Activated CD4-positive, alpha-beta T cell treated with anti-CD3 and anti-CD28 coated beads, Interleukin-2, Interleukin-4, amounts not matched to agents 100 ng/mL and 50 ng/mL, durations not matched to agents 16 hours and 8 hours (primary cell): ENCODE measurements around the gene ZNF562.
"Not testable (repeated sequence)": the region's sequence is repeated elsewhere in the genome, so short reads cannot be mapped to it uniquely, and the experiment has no call there.

ENCODE experiments used
- DNase-seq: peaks from one replicate; pipeline ENCODE4 v3.0.0-alpha.2; 2020; ENCODE audit warnings: low spot score

ZNF562 gene

DNA sequence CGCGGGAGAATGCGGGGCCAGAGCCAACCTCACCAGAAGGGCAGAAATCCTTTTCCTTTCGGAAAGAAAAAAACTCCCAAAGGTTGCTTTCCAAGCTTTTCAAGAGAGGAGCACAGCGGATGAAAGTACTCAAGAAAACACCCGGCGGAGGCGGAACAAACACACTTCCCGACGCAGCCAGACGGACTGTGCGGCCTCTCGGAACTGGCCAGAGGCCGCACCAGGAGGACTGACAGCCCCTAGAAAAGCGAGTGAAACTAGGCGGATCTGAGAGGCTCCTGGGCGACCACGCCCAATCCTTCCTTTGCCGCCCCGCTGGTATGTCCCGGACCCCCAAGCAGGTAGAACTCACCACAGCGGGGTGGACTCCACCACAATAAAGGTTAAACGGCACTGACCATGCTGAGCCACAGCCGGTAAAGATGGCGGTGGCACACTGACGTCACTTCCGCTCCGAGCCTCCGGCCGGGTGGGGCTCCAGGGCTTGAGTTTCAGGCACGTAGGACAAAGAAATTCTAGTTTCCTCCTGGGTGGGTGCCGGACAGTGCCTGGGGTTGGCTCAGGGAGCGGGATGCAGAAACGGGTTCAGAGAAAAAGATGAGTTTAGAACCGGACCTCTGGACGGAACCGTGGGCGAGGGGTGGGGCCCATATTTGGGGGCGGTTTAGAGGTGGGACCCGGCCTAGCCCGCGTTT is at the start of gene ZNF562:
TSS of gene ZNF562 (minus strand) at position 438 of the 695 bp plus-strand sequence. CDS start 14,356 bp downstream, outside the sequence.
- DNase-seq, result peak; percentile 78

DNA sequence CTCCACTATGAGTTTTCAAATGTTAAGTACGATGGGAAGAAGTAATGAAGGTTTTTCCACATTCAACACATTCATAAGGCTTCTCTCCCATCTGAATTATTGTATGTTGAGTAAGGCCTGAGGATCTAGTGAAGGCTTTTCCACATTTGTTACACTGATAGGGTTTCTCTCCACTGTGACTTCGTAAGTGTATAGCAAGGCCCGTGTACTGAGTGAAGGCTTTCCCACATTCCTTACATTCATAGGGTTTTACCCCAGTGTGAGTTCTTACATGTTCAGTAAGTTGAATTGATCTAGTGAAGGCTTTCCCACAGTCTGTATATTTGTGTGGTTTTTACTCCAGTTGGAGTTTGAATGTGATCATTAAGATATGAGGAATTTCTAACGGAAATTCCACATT is 49.3 kb upstream of the ZNF562 start:
- DNase-seq, result no peak

DNA sequence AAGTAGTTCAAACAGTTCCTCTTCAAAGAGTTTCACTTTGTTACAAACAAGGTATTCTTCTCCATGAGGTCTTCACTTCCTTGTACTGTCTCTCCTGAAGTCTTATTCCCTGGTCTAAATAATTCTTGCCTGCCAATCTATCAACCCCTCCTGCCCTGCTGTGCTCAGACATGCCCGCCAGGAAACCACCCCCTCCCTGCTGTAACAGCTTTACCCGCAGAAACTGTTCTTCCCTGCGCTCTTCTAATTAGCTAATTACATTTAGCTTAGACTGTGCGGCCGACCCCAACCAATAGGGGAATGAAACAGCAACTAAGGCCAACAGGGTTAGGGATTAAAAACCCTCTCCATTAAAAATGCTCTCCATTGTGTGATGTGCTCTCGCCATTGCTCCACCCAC is 47.0 kb upstream of the ZNF562 start:
- DNase-seq, result no peak

DNA sequence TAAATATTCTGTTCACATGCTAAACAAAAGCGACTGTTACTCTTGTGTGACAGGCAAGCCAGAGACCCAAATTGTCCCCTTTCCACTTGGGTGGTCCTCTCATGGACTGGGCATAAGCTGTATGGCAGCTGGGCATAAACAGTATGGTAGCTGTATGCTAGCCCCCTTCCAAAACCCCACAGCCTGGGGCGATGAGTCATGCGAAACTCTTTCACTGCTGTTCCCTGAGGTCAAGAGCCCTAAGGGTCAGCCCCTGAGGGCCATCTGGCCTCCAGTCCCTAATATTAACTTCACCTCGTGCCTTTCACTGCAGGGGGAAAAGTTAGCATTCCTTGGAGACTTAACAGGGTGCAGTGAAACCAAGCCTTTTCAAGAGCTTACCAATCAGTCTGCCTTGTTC is 45.6 kb upstream of the ZNF562 start:
- DNase-seq, result no peak

DNA sequence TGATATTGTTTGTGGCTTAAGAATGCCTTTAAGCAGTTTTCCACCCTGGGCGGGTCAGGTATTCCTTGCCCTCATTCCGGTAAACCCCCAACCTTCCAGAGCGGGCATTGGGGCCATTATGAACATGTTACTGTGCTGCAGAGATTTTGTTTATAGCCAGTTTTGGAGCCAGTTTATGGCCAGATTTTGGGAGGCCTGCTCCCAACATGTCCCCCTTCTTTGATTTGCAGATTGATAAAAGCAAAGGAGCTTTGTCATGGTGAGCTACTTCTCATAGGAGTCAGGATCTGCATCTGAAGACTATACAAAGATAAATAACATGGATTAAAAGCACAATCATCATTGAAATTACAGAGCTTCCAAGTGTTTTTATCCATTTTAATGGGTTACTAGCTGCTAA is 36.9 kb upstream of the ZNF562 start:
- DNase-seq, result no peak

DNA sequence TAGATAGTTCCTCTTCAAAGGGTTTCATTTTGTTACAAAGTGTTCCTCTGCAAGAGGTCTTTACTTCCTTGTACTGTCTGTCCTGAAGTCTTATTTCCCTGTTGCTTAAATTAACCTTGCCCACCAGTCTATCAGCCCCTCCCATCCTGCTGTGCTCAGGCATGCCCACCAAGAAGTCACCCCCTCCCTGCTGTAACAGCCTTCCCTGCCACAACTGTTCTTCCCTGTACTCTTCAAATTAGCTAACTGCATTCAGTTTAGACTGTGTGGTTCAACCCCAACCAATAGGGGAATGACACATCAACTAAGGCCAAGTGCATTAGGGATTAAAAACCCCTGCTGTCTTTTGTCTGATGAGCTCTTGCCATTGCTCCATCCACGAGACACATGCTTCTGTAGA is 34.4 kb upstream of the ZNF562 start:
- DNase-seq, result no peak

DNA sequence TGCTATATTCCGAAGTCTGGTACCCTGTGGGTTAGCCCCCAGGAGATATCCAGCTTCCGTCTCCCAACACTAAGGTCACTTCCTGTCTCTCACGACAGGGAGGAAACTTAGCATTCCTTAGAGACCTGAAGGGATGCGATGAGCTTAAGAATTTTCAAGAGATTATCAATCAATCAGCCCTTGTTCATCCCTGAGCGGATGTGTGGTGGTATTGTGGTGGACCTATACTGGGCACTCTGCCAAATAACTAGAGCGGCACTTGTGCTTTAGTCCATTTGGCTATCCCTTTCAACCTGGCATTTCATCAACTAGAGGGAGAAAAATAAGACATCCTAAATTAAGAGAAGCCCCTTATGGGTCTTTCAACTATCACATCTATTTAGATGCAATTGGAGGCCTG is 30.9 kb upstream of the ZNF562 start:
- no peak for DNase-seq

DNA sequence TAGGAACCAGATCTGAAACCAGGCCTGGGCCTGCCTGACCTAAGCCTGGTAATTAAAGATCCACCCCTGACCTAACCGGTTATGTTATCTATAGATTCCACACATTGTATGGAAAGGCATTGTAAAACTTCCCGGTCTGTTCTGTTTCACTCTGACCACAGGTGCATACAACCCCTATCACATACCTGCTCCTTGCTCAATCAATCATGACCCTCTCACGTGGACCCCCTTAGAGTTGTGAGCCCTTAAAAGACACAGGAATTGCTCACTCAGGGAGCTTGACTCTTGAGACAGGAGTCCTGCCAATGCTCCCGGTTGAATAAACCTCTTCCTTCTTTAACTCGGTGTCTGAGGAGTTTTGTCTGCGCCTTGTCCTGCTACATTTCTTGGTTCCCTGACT is 27.3 kb upstream of the ZNF562 start:
- no peak for DNase-seq

DNA sequence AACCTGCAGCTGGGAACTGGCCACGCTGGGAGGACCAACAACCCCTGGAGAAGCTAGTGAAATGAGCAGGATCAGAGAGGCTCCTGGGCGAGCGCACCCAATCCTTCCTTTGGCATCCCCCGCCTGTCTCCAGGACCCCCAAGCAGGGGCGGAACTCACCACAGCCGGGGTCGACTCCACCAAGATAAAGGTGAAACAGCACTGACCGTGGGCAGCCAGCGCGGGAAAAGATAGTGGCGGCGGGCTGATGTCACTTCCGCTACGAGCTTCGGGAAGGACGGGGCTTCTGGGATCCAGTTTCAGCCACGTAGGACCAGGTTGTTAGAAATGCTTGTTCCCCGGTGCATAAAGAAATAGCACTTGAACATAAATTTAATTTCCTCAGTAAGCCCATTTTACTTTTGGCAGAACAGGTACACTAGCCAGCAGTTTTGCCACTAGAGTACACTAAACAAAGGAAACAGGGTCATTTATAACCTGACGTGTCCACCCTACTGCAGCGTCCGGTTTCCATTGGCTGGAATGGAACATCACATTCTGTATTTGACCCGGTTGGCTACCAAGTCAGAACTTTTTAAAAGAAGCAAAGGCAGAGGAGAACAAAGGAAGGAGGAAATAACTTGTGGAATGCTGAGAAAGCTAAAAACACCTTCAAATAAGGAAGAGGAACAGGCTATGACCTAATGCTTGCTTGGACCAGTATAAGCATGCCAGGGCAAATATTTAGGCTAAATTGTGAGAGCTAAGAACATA is 25.5 kb upstream of the ZNF562 start:
- DNase-seq, result no peak

DNA sequence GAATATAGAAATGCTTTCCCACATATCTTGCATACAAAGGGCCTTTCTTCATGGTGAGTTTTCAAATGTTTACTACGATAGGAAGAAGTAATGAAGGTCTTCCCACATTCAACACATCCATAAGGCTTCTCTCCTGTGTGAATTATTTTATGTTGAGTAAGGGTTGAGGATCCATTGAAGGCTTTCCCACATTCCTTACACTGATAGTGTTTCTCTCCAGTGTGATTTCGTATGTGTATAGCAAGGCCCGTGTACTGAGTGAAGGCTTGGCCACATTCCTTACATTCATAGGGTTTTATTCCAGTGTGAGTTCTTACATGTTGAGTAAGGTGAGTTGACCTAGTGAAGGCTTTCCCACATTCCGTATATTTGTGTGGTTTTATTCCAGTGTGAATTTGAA is 15.4 kb upstream of the ZNF562 start:
- DNase-seq, result not testable (repeated sequence)

DNA sequence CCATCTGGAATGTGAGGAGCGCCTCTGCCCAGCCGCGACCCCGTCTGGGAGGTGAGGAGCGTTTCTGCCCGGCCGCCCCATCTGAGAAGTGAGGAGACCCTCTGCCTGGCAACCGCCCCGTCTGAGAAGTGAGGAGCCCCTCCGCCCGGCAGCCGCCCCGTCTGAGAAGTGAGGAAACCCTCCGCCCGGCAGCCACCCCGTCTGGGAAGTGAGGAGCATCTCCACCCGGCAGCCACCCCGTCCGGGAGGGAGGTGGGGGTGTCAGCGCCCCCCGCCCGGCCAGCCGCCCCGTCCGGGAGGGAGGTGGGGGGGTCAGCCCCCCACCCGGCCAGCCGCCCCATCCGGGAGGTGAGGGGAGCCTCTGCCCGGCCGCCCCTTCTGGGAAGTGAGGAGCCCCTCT is 5.1 kb upstream of the ZNF562 start:
- DNase-seq, result not testable (repeated sequence)

DNA sequence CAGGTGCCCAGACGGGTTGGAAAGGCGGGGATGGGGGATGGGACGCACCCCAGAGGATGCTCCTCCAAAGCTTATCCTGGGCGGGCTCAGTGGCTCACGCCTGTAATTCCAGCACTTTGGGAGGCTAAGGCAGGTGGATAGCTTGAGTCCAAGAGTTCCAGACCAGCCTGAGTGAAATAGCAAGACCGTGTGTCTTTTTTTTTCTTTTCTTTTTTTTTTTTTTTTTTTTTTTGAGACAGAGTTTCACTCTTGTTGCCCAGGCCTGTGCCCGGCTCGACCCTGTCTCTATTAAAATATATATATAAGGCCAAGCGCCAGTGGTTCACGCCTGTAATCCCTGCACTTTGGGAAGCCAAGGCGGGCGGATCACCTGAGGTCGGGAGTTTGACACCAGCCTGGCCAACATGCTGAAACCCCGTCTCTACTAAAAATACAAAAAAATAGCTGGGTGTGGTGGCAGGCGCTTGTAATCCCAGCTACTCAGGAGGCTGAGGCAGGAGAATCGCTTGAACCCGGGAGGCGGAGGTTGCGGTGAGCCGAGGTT is 530 bp upstream of the ZNF562 start:
- DNase-seq, result not testable (repeated sequence)

DNA sequence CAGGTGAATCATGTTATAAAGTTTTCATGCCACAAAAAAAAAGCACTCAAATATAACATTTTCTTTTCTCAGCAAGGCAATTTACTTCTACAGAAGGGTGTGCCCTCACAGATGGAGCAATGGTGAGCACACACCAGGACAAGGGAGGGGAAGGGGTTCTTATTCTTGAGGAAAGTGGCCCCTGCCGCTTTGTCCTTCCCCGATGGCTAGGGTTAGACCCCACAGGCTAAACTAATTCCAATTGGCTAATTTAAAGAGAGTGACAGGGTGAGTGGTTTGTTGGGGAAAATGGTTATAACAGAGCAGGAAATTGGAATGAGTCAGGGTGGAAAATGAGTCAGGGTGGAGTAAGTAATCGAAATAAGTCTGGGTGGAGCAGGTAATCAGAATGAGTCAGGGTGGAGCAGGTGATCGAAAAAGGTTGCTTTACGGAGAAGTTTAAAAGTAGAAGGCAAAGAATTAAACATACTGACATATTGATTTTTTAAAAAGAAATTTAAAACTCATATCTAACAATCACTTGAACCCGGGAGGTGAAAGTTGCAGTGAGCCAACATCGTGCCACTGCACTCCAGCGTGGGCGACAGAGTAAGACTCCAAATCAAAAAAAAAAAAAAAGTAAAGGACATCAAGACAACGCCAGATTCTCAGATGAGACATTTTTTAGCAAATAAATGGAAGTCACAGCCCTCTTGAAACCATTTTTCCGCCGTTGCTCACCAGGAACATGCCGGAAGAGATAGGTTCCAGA is 813 bp downstream of the ZNF562 start:
- DNase-seq, result peak; percentile 68

DNA sequence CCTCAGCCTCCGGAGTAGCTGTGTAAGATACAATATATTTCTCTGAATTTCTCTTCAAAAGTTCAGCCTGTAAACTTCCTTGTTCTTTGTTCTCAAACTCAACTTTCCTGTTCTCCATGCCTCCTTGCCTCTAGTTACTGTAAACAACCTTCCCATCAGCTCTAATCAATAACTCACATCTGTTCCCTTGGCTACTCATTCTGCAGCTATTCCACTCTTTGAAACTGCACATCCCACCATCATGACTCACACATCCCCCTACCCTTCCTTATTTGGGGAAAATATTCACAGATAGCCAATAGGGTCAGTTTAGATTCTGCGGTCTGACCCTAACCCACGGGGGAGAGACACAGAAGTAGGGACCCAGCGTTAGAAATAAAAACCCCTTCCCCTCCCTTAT is 2.0 kb downstream of the ZNF562 start:
- DNase-seq, result no peak

DNA sequence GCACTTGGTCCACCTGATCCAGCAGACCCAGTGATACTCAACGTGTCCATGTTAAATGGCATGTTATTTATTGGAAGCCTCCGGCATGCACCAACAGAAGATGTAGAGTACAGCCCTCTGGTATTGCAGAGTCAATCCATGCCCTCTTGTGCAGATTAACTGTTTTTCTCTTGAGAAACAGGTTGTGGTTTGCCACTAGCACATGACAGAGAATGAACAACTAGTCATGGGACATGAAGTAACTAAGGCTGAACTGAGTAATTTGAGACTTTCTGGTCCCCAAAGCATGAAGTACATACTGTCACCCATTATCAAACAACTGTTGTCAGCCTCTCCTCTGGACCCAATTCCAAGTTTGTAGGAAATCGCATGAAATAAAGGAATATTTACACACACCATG is 3.2 kb downstream of the ZNF562 start:
- DNase-seq, result peak; percentile 15

DNA sequence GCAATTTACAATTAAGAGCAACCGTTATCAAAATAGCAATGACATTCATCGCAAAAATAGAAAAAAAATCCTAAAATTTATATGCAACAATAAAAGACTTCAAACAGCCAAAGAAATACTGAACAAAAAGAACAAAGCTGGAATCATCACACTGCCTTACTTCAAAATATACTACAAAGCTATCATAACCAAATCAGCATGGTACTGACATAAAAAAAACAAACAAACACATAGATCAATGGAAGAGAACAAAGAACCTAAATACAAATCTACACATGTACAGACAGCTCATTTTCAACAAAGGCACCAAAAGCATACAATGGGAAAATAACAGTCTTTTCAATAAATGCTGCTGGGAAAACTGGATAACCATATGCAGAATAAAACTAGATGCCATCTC is 6.4 kb downstream of the ZNF562 start:
- DNase-seq, result no peak

DNA sequence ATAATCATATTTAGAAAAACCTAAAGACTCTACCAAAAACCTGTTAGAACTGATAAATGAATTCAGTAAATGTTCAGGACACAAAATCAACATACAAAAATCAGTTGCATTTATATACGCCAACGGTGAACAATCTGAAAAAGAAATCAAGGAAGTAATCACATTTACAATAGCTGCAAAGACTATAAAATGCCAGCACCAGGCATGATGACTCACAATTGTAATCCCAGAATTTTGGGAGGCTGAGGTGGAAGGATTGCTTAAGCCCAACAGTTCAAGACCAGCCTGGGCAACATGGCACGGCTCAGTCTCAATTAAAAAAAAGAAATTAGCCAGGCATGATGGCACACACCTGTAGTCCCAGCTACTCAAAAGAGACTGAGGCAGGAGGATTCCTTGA is 7.0 kb downstream of the ZNF562 start:
- DNase-seq, result no peak

DNA sequence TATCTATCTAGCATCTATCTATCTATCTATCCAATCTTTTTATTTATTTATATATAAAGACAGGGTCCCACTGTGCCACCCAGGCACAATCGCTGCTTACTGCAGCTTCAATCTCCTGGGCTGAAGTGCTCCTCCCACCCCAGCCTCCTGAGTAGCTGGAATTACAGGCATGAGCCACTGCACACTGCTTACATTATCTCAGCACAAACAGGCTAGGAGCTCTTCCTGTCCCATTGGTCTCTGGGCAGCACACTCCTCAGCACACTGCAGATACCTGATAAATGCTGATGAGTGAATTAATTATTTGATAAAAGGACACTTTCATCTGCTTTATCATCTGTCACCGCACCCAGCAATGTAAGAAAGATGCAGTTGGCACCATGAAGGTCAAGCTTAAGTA is 16.1 kb downstream of the ZNF562 start:
- DNase-seq, result no peak

DNA sequence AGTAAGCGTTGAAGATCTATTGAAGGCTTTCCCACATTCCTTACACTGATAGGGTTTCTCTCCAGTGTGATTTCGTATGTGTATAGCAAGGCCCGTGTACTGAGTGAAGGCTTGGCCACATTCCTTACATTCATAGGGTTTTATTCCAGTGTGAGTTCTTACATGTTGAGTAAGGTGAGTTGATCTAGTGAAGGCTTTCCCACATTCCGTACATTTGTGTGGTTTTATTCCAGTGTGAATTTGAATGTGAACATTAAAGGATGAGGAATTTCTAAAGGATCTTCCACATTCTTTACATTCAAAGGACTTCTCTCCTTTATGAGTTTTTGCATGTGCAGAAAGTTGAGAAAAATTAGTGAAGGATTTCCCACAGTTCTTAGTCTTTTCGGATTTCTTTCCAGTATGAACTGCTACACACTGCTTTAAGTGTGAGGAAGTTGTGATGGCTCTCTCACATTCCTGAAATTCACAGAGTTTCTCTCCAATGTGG is 21.8 kb downstream of the ZNF562 start:
- not testable (repeated sequence) for DNase-seq

DNA sequence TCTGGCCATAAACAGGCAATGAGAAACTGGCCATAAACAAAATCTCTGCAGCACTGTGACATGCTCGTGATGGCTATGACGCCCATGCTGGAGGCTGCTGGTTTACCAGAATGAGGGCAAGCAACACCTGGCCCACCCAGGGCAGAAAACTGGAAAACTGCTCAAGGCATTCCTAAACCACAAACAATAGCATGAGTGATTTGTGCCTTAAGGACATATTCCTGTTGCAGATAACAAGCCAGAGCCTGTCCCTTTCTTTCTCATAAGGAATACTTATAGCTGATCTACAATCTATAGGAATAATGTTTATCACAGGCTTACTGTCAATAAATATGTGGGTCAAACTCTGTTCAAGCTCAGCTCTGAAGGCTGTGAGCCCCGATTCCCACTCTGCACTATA is 23.4 kb downstream of the ZNF562 start:
- DNase-seq, result not testable (repeated sequence)

DNA sequence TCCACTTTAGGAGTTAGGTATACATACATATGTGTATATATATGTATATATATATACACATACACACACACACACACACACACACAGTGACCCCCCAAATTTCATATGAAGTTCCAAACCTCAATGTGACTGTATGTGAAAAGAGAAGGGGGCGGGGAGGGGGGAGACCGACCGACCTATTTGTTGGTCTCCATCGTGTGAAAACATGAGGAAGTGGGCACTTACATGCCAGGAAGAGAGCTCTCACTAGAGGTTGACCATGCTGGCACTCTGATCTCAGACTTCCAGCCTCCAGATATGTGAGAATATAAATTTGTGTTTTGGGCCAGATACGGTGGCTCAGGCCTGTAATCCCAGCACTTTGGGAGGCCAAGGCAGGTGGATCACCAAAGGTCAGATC is 24.6 kb downstream of the ZNF562 start:
- DNase-seq, result no peak

DNA sequence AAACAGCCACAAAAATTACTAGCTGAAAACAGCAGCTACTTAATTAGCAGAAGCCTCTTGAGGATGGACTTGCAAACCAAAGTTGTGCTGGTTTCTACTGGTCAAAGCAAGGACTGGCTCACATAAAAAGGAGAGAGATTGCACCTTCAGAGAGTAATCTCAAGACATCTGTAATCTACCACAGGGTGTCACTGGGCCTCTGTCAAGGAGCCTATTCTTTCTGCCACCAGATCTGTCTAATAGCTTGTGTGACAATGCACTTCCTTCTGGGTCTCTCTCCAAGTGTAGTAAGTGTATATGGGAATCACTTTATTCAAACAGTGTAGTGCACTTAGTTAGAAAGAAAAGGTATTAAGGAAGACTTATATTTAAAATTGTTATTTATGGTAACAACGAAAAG is 29.4 kb downstream of the ZNF562 start:
- DNase-seq, result no peak

DNA sequence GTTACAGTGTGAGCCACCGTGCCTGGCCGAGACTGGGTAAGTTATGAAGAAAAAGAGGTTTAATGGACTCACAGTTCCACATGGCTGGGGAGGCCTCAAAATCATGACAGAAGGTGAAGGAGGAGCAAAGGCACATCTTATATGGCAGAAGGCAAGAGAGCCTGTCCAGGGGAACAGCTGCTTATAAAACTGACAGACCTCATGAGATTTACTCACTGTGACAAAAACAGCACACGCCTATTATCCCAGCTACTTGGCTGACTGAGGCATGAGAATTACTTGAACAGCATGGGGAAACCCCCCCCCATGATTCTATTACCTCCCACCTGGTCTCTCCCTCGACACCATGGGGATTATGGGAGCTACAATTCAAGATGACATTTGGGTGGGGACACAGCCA is 30.4 kb downstream of the ZNF562 start:
- DNase-seq, result no peak
